Measurements from ENCODE around the gene SLC36A3.

DNA sequence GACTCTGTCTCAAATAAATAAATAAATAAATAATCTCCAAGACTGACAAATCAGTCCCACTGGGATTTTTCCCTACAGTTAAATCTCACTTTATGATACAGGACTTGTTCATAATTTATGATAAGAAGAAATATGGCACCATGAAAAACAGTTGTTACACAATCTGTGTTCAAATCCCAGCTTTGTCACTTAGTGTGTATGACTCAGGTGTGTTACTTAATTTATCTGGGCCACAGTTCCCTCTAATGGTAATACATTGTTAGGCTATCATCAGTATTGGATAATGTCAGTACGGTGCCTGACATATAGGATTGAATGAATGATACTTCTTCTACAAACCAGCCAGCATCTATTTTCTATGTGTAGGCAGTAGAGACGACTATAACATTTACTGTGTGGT, 23.1 kb downstream of the SLC36A3 start:
- TF ChIP-seq SMC3 (IDR thresholded peaks at IDR 0.05; ENCODE audit: low read depth, low read length) (no peak), POLR2A (IDR thresholded peaks at IDR 0.05; ENCODE audit: low read depth, low read length) (no peak), RAD21 (IDR thresholded peaks at IDR 0.05; ENCODE audit: low read length) (no peak), CEBPB (IDR thresholded peaks at IDR 0.05; ENCODE audit: low read depth, low read length) (no peak), RFX5 (IDR thresholded peaks at IDR 0.05; ENCODE audit: low read depth, low read length) (no peak), MAFK (IDR thresholded peaks at IDR 0.05; ENCODE audit: low read depth, low read length) (no peak)
- TF ChIP-seq, protein P1, sequence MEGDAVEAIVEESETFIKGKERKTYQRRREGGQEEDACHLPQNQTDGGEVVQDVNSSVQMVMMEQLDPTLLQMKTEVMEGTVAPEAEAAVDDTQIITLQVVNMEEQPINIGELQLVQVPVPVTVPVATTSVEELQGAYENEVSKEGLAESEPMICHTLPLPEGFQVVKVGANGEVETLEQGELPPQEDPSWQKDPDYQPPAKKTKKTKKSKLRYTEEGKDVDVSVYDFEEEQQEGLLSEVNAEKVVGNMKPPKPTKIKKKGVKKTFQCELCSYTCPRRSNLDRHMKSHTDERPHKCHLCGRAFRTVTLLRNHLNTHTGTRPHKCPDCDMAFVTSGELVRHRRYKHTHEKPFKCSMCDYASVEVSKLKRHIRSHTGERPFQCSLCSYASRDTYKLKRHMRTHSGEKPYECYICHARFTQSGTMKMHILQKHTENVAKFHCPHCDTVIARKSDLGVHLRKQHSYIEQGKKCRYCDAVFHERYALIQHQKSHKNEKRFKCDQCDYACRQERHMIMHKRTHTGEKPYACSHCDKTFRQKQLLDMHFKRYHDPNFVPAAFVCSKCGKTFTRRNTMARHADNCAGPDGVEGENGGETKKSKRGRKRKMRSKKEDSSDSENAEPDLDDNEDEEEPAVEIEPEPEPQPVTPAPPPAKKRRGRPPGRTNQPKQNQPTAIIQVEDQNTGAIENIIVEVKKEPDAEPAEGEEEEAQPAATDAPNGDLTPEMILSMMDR (conservative IDR thresholded peaks at IDR 0.05; ENCODE audit: low read depth, low read length), result no peak
- TF ChIP-seq, protein P2, sequence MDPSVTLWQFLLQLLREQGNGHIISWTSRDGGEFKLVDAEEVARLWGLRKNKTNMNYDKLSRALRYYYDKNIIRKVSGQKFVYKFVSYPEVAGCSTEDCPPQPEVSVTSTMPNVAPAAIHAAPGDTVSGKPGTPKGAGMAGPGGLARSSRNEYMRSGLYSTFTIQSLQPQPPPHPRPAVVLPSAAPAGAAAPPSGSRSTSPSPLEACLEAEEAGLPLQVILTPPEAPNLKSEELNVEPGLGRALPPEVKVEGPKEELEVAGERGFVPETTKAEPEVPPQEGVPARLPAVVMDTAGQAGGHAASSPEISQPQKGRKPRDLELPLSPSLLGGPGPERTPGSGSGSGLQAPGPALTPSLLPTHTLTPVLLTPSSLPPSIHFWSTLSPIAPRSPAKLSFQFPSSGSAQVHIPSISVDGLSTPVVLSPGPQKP (IDR thresholded peaks at IDR 0.05; ENCODE audit: borderline replicate concordance, low read depth, low read length), result no peak

All from IMR-90 (cell line).